ENCODE measurements around the gene P2RY12. TPM values are rescaled to one million over a fixed set of nuclear protein-coding genes. Genes with fewer than 3 reads are reported as not detected.

Gene P2RY12
- total and polyA plus RNA-seq, 2 of the 8 experiments (the other 6 are each of a cell fraction or from before 2014, with no cell fraction given): not detected

- TF ChIP-seq EGR1 (IDR thresholded peaks at IDR 0.05; ENCODE audit: borderline replicate concordance, low read depth, low read length) (no peak), ATF3 (IDR thresholded peaks at IDR 0.05; ENCODE audit: insufficient read depth, low read depth, low read length) (no peak), ZNF274 (IDR thresholded peaks at IDR 0.05; ENCODE audit: borderline replicate concordance, extremely low read depth, low read length) (no peak)
Observed at GRCh38 chr3:151331696-151332095, 52.9 kb downstream of the P2RY12 start (continued).

Measured in H1 (cell line).